IPS DF 6.9 (cell line): Measurements from ENCODE around the gene GSG1.

Source experiments
- DNase-seq: peaks from one replicate; pipeline ENCODE4 v3.0.0-alpha.2; 2013; ENCODE audit warnings: low read depth, low spot score
- H3K27ac ChIP-seq: one replicate; pipeline ENCODE4 v1.5.1; 2013; ENCODE audit warnings: low read length, control low read depth
- H3K27me3 ChIP-seq: 2 replicates; pipeline ENCODE4 v1.6.1; 2013; ENCODE audit warnings: mild to moderate bottlenecking, low read length; ENCODE audit not compliant: control insufficient read depth, insufficient read depth
- H3K36me3 ChIP-seq: 2 replicates; pipeline ENCODE4 v1.6.1; 2013; ENCODE audit warnings: low read length; ENCODE audit not compliant: control insufficient read depth, insufficient read depth
- H3K4me1 ChIP-seq: 2 replicates; pipeline ENCODE4 v1.6.1; 2013; ENCODE audit warnings: low read length; ENCODE audit not compliant: control insufficient read depth, insufficient read depth
- H3K4me3 ChIP-seq: 2 replicates; pipeline ENCODE4 v1.5.1; 2013; ENCODE audit warnings: mild to moderate bottlenecking, low read length
- H3K9me3 ChIP-seq: 2 replicates; pipeline ENCODE4 v1.6.1; 2013; ENCODE audit warnings: low read length, inconsistent platforms; ENCODE audit not compliant: control insufficient read depth, insufficient read depth
- WGBS: extraction: QIAGEN DNeasy Blood & Tissue Kit; methylation state at CpG from one replicate; pipeline ENCODE4 v1.1.7; 2013; ENCODE audit warnings: mixed read lengths, missing lambda C conversion rate; ENCODE audit not compliant: insufficient read length, insufficient coverage; 5-methylcytosine and 5-hydroxymethylcytosine counted together

GSG1 gene

DNA sequence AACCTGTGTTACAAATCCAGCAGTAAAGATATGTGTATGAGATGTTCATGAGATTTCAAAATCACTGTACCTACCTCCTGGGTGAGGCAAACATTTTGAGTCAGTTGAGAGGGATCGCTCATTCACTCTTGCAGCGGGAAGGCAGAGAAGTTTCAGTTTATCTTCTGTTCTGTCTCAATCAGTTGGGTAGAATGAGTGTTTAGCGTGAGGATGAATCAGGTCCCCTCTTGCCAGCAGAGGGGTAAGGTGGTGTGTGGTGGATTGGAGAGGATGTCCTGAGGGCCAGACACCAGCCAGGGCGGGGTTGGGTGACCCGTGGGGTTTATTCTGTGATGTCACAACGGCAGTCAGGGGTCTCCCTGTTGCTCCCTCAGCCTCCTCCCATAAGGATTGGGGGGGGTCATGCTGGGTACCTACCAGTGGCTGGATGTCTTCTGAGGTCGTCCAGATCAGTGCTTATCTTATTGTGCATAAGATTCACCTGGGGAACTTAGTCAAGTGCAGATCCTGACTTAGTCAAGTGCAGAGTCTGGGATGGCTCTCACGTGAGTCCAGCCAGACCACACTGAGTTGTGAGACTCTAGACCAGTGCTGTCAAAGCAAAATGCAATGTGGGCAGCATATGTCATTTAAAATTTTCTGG is at the start of gene GSG1:
Gene GSG1, minus strand, starts transcription at position 277 of the 643 bp plus-strand sequence. Its CDS starts 155 bp downstream, at position 122.
- no peak within 1 kb of the TSS for H3K27ac ChIP-seq
- WGBS, result no CpG with 5 or more reads among the region's 8 CpGs
- H3K9me3 ChIP-seq, result no peaks in the 10 kb centered on the region
- no peak within 1 kb of the TSS for H3K4me3 ChIP-seq
- DNase-seq, result no peak
- H3K27me3 ChIP-seq, result no peaks in the 10 kb centered on the region
- H3K4me1 ChIP-seq, result peaks cover 5% of the 10 kb centered on the region; the same call in 1 of the 2 replicates
- H3K36me3 ChIP-seq, result no peaks in the 10 kb centered on the region

DNA sequence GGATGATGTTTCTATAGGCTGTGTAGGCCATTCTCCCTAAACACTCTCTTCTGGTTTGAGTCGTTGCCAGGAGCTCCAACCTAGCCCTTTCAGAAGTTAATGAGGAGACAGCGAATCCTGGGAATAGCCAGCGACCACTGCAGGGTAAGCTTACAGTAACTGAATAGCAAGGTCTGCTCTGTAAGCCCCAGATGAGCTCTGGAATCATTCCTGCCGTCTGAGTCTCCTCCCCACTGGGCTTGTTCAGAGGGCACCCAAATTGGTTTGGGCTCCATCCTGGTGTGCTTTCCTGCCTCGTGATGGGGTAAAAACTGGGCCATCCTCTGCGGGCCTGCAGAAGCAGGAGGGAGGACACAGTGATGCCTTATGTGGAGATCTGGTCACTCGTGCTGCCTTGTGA is 49.7 kb upstream of the GSG1 start:
- Histone ChIP-seq H3K4me3 (no peak overlapping the region), H3K4me1 (no peaks in the 10 kb centered on the region), H3K9me3 (no peaks in the 10 kb centered on the region), H3K27ac (no peak overlapping the region), H3K36me3 (no peaks in the 10 kb centered on the region), H3K27me3 (no peaks in the 10 kb centered on the region)
- no CpG with 5 or more reads among the region's 7 CpGs for WGBS
- no peak for DNase-seq

DNA sequence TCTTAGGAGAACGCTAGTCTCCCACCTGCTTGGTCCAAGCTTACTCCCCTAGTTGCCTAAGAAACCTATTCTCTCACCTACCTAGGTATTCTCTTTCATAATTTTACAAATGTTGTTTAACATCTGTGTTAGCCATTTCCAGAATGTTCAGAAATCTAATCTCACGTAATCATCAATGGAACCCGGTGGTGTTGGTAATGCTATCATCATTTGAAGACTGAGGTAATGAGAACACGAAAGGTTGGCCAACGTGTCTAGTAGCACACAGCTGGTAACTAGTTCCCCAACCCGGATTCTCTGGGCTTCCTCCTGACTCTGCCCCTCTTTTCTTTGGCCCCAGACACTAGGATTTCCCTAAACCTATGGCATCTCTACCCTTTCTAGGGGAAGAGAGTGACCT is 49.3 kb upstream of the GSG1 start:
- H3K27me3 ChIP-seq, result no peaks in the 10 kb centered on the region
- WGBS, result no CpG with 5 or more reads among the region's 6 CpGs
- no peaks in the 10 kb centered on the region for H3K4me1 ChIP-seq
- H3K9me3 ChIP-seq, result no peaks in the 10 kb centered on the region
- DNase-seq, result no peak
- no peak overlapping the region for H3K4me3 ChIP-seq
- H3K27ac ChIP-seq, result no peak overlapping the region
- no peaks in the 10 kb centered on the region for H3K36me3 ChIP-seq

DNA sequence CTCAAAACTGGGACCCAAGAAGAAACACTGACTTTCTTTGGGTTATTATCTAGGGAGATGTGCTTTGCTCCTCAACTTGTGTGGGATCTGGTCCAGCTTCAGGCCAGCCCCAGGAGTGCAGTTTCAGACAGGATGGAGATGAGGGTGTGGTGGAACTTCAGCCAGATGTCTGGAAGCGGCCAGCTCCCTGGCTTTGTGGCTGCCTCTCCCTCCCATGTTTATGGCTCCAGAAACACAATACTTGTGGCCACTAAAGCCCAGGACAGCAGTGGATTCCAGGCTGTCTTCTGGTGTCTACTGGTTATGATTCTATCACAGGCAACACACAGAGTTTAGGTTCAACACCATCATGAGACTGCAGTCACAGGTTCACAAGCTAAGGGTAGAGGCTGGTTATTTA is 48.8 kb upstream of the GSG1 start:
- Histone ChIP-seq H3K9me3 (no peaks in the 10 kb centered on the region), H3K4me1 (no peaks in the 10 kb centered on the region), H3K4me3 (no peak overlapping the region), H3K27ac (no peak overlapping the region), H3K36me3 (no peaks in the 10 kb centered on the region), H3K27me3 (no peaks in the 10 kb centered on the region)
- no CpG with 5 or more reads among the region's 1 CpG for WGBS
- no peak for DNase-seq

DNA sequence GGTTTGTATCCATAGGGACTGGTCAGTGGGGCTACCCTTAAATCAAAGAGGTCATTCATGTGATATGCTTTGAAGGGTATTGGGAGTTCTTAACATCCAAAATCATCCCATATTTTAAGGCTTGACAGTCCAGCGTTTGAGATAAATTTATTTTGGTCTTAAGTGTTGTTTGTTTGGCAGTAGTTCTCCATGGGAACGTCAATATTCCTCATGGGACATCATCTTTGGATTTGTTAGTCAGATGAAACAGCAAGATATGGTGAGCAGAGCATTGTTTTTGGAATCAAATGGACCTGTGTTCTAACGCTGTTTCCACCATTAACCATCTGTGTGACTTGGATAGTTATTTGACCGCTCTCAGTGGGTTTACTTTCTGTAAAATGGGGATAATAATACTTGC is 45.9 kb upstream of the GSG1 start:
- DNase-seq, result no peak
- Histone ChIP-seq H3K27me3 (no peaks in the 10 kb centered on the region), H3K9me3 (no peaks in the 10 kb centered on the region), H3K36me3 (no peaks in the 10 kb centered on the region), H3K27ac (no peak overlapping the region), H3K4me1 (no peaks in the 10 kb centered on the region), H3K4me3 (no peak overlapping the region)
- WGBS, result no CpG with 5 or more reads among the region's 4 CpGs

DNA sequence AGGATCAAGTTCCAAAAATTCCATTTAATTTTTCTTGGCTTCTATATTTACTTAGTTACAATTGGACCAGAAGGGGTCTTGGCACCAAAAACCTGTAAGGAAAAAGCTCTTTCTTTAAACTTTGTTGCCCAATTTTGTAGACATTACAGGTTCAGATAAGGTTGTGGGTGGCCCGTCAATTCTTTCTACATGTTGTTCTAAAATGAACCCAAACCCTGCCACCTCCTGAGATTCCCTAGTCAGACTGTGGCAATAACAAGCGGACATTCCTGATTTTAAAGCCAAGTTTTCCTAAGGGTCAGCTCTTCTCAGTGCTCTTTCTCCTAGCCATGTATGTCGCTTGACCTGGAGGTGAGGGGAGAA is 45.0 kb upstream of the GSG1 start:
- WGBS, result no CpG with 5 or more reads among the region's 3 CpGs
- no peaks in the 10 kb centered on the region for H3K4me1 ChIP-seq
- no peaks in the 10 kb centered on the region for H3K36me3 ChIP-seq
- no peak for DNase-seq
- no peaks in the 10 kb centered on the region for H3K27me3 ChIP-seq
- no peak overlapping the region for H3K27ac ChIP-seq
- no peak overlapping the region for H3K4me3 ChIP-seq
- H3K9me3 ChIP-seq, result no peaks in the 10 kb centered on the region

DNA sequence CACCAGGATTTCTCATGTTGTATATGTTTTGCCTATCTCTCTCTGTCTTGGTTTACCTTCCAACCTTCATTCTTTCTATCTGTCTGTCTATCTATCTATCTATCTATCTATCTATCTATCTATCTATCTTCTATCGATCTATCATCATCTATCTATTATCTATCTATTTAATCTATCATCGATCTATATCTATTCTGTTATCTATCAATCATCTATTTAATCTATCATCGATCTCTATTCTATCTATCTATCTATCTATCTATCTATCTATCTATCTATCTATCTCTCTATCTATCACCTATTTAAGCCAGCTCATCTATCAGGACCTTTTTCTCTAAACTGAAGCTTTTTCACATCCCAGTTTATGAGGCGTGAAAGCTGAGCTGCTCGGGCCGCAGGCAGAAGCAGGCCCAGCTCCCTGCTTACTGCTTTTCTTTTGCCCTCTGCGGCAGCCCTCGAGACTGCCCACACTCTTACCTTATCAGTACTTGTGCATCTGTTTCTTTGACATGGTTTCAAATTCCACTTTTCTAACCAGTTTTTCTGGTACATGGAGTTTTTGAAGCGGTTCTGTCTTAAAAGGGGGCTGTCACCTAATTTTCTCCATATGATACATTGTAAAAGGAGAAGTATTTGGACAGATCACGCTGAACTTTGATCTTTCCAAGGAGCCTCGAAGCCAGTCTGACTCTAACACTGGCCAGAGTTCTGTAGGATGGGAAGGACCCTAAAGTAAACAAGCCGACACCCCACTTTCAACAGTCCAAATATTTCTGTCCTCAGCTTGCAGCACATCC is 44.4 kb upstream of the GSG1 start:
- Histone ChIP-seq H3K4me1 (no peaks in the 10 kb centered on the region), H3K27me3 (no peaks in the 10 kb centered on the region), H3K4me3 (no peak overlapping the region), H3K9me3 (no peaks in the 10 kb centered on the region), H3K36me3 (no peaks in the 10 kb centered on the region), H3K27ac (no peak overlapping the region)
- 100% methylated on average over 3 of the region's 12 CpGs for WGBS
- no peak for DNase-seq

DNA sequence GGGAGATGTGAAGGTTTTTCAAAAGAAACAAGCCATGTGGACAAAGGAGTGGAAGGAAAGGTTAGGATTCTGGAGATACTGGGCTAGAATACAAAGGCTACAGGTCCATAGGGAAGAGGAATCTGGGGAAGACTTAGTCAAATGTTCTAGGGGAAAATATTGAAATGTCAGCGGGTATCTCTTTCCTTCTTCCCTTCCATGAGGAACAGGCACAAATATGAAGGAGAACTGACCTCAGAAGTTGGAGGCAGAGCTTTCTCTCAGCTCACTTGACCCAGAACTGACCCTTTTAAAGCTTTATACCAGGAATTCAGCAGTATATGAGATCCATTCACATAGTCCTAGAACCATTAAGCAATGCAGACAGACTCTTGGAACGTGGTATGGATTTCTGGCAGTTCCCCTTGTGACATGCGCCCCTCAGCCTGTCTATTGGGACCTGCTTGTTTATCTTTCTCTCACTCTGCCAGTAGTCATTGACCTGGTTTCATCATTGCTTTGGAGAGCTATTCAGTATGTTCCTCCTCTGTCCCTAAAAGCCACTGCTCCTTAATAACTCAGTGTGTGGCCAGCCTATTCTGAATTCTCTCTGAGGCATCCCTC is 43.0 kb upstream of the GSG1 start:
- no peaks in the 10 kb centered on the region for H3K27me3 ChIP-seq
- no peak overlapping the region for H3K27ac ChIP-seq
- H3K36me3 ChIP-seq, result no peaks in the 10 kb centered on the region
- H3K4me3 ChIP-seq, result no peak overlapping the region
- WGBS, result no CpG with 5 or more reads among the region's 3 CpGs
- H3K9me3 ChIP-seq, result no peaks in the 10 kb centered on the region
- DNase-seq, result no peak
- H3K4me1 ChIP-seq, result no peaks in the 10 kb centered on the region

DNA sequence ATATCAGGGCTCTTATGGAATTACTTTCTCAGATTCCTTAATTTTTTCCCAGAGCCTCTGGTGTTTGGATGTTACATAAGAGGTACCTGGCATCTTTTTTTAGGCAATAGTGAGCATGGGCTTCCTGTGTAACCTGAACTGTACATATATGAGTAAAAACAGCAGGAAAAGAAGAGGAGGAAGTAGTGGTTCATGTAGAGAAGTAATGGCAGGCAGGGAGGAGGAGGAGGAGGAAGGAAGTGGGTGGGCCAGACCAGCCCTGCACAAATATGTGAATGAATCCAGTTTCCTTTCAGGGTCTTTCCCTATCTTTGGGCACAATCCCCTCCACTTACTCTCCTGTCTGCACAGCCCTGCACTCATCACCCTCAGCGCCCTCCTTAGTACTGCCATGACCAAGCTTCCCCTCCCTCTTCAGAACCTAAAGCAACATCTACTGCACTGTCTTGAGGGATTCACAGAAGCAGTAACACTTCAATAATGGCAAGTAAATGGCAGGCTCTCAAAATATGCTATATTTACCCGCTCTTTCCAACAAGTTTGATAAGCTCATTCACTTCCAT is 40.9 kb upstream of the GSG1 start:
- Histone ChIP-seq H3K4me3 (no peak overlapping the region), H3K27me3 (no peaks in the 10 kb centered on the region), H3K36me3 (no peaks in the 10 kb centered on the region), H3K4me1 (no peaks in the 10 kb centered on the region), H3K27ac (no peak overlapping the region), H3K9me3 (no peaks in the 10 kb centered on the region)
- DNase-seq, result no peak
- WGBS, result no CpG with 5 or more reads among the region's 2 CpGs

DNA sequence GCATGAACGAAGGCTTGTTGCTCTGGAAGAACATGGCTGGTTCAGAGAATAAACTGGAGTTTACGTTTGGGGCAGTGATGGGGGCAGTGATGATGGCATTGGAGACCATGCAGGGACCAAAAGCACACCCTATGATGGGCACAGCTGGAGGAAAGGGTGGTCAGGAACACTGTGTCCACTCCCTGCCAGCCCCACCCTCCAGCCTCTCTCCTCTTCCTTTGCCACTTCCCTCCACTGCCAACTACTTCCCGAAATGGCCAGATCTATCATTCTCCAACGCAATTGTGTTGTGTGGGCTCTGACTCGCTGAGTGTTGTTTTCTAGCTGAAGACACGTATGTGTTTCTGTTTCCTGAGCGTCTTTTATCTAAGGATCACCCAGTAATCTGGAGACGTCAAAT is 39.3 kb upstream of the GSG1 start:
- WGBS, result no CpG with 5 or more reads among the region's 8 CpGs
- no peaks in the 10 kb centered on the region for H3K27me3 ChIP-seq
- no peak for DNase-seq
- H3K9me3 ChIP-seq, result no peaks in the 10 kb centered on the region
- H3K36me3 ChIP-seq, result no peaks in the 10 kb centered on the region
- H3K4me1 ChIP-seq, result no peaks in the 10 kb centered on the region
- H3K4me3 ChIP-seq, result no peak overlapping the region
- H3K27ac ChIP-seq, result no peak overlapping the region
